OCI-LY7 (cell line): Measurements from ENCODE around the gene POTEI. TPM values are rescaled to one million over a fixed set of nuclear protein-coding genes. Genes with fewer than 3 reads are reported as not detected.
"Not testable (repeated sequence)": the region's sequence is repeated elsewhere in the genome, so short reads cannot be mapped to it uniquely, and the experiment has no call there.

ENCODE experiments used
- BruUV-seq: library from RNA; stranded (reverse); fragments of 400-500 nt; replicated peaks from 2 replicates; lab custom pipeline; 2021; lab: Mats Ljungman, UMichigan
- CTCF ChIA-PET: fragments of 300-600 bp; sonication (Branson Sonifier 250); formaldehyde crosslinking; loops from one replicate; lab custom pipeline; 2022; ENCODE audit warnings: antibody characterized with exemption; ENCODE audit not compliant: unreplicated experiment; lab: Charles Lee
- POLR2A ChIA-PET: fragments of 300-600 bp; sonication (Branson Sonifier 250); formaldehyde crosslinking; loops from one replicate; lab custom pipeline; 2022; ENCODE audit warnings: antibody characterized with exemption; lab: Charles Lee
- DNase-seq: peaks from one replicate; pipeline ENCODE4 v3.0.0-alpha.2; 2015; ENCODE audit warnings: low spot score
- H2AFZ ChIP-seq: fragments of 200-600 bp; sonication (generic), shearing (Covaris generic); 2 replicates; pipeline ENCODE4 v1.6.1; 2014; ENCODE audit warnings: mild to moderate bottlenecking, antibody characterized with exemption, low read length, moderate library complexity
- H3K27ac ChIP-seq: fragments of 200-600 bp; sonication (generic); 2 replicates; pipeline ENCODE4 v1.5.1; 2014; ENCODE audit warnings: mixed run types, low read depth, mild to moderate bottlenecking, moderate library complexity, low read length, inconsistent platforms; ENCODE audit not compliant: poor library complexity, severe bottlenecking
- H3K36me3 ChIP-seq: fragments of 200-600 bp; sonication (generic); 2 replicates; pipeline ENCODE4 v1.6.1; 2014; ENCODE audit warnings: mild to moderate bottlenecking, antibody characterized with exemption, low read length, moderate library complexity, mixed read lengths; ENCODE audit not compliant: insufficient read depth
- H3K4me1 ChIP-seq: fragments of 200-600 bp; sonication (generic); 2 replicates; pipeline ENCODE4 v1.5.1; 2014; ENCODE audit warnings: mild to moderate bottlenecking, low read length; ENCODE audit not compliant: insufficient read depth, poor library complexity, severe bottlenecking
- H3K4me2 ChIP-seq: fragments of 200-600 bp; sonication (generic); 2 replicates; pipeline ENCODE4 v1.6.1; 2014; ENCODE audit warnings: mild to moderate bottlenecking, low read length
- H3K4me3 ChIP-seq: fragments of 200-600 bp; sonication (generic); 2 replicates; pipeline ENCODE4 v1.5.1; 2014; ENCODE audit warnings: mild to moderate bottlenecking, low read depth, low read length; ENCODE audit not compliant: poor library complexity, severe bottlenecking
- H3K79me2 ChIP-seq: fragments of 200-600 bp; sonication (generic); 2 replicates; pipeline ENCODE4 v1.6.1; 2016; ENCODE audit warnings: low read depth, mild to moderate bottlenecking, low read length, moderate library complexity, mixed read lengths; ENCODE audit not compliant: insufficient read depth
- H3K9me2 ChIP-seq: fragments of 200-600 bp; sonication (generic); 2 replicates; pipeline ENCODE4 v1.6.1; 2016; ENCODE audit warnings: mild to moderate bottlenecking, low read length, mixed read lengths; ENCODE audit not compliant: insufficient read depth
- H3K9me3 ChIP-seq: fragments of 200-600 bp; sonication (generic); 2 replicates; pipeline ENCODE4 v1.6.1; 2014; ENCODE audit warnings: mild to moderate bottlenecking, mixed run types, low read length, mixed read lengths
- H4K20me1 ChIP-seq: fragments of 200-600 bp; sonication (generic); 2 replicates; pipeline ENCODE4 v1.6.1; 2014; ENCODE audit warnings: mild to moderate bottlenecking, antibody characterized with exemption, low read length, moderate library complexity, mixed read lengths; ENCODE audit not compliant: insufficient read depth
- intact Hi-C: fragments of 100-400 bp; cut with micrococcal nuclease; formaldehyde crosslinking; loops from one replicate; pipeline ENCODE4 v1.10.0; 2022; ENCODE audit not compliant: unreplicated experiment
- small RNA-seq: library from RNA; depleted of rRNA; stranded (forward); fragments of <200 nt; gene quantifications from one replicate; pipeline ENCODE3, GENCODE V24; 2014
- total RNA-seq, 2 experiments: library from RNA; depleted of rRNA in 1 of 2; stranded (reverse); fragments of >200 nt in 1 of 2; shearing (Covaris generic) in 1 of 2; gene quantifications; 2 replicates each; pipeline ENCODE4 v1.2.3, GENCODE V29; 2014 to 2022
- TF ChIP-seq, protein P1 (sequence below): fragments of 200-600 bp; sonication (generic); conservative IDR thresholded peaks from 2 replicates; pipeline ENCODE4 v1.5.1; 2014; ENCODE audit warnings: mild to moderate bottlenecking, antibody characterized with exemption, low read length, moderate library complexity, mixed read lengths

POTEI gene
- total RNA-seq, 2 experiments from 2014 or later: 0.06 to 0.44 TPM

DNA sequence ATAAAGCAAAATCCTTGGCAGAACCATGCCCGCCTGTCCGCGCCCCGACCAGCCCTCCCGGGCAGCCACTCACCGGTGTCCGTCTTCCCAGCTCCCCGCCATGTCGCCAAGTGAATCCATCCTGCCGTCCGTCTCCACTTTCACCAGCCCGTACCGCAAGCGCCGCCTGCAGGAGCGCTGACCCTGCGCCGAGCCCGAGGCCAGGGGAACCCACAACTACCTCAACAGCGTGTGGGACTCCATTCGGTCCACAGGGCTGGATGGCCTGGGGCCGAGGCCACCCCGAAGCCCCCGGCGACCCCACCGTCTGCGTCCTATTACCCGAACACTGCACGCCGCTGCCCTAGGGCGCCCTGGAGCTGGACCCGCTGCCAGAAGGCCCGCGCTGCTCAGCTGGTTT, 81.5 kb downstream of the POTEI start:
- H3K4me2 ChIP-seq: peak overlapping the region; percentile 59
- DNase-seq: peak; percentile 57
- intact Hi-C loops: loop anchor here (10.0 kb wide), 1 partner anchor 53 kb away; no protein-coding TSS in a partner anchor
- ChIA-PET CTCF (interaction anchor here (0.6 kb wide), 1 partner anchor 51 kb away, joined by 3 read pairs; no protein-coding TSS in a partner anchor), POLR2A (interaction anchor here (0.6 kb wide), 1 partner anchor 36 kb away, joined by 3 read pairs; no protein-coding TSS in a partner anchor)
- TF ChIP-seq, protein P1, sequence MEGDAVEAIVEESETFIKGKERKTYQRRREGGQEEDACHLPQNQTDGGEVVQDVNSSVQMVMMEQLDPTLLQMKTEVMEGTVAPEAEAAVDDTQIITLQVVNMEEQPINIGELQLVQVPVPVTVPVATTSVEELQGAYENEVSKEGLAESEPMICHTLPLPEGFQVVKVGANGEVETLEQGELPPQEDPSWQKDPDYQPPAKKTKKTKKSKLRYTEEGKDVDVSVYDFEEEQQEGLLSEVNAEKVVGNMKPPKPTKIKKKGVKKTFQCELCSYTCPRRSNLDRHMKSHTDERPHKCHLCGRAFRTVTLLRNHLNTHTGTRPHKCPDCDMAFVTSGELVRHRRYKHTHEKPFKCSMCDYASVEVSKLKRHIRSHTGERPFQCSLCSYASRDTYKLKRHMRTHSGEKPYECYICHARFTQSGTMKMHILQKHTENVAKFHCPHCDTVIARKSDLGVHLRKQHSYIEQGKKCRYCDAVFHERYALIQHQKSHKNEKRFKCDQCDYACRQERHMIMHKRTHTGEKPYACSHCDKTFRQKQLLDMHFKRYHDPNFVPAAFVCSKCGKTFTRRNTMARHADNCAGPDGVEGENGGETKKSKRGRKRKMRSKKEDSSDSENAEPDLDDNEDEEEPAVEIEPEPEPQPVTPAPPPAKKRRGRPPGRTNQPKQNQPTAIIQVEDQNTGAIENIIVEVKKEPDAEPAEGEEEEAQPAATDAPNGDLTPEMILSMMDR: 0 out of 2 replicates have a peak, but pooled peaks have one; percentile 18
- not testable (repeated sequence) for H4K20me1 ChIP-seq, H3K4me1 ChIP-seq, H3K9me2 ChIP-seq, BruUV-seq, H3K36me3 ChIP-seq, H3K9me3 ChIP-seq, H3K79me2 ChIP-seq, H3K27ac ChIP-seq
- peak overlapping the region; percentile 61 for H3K4me3 ChIP-seq
- H2AFZ ChIP-seq: peak overlapping the region; percentile 19; the same call in 1 of the 2 replicates

DNA sequence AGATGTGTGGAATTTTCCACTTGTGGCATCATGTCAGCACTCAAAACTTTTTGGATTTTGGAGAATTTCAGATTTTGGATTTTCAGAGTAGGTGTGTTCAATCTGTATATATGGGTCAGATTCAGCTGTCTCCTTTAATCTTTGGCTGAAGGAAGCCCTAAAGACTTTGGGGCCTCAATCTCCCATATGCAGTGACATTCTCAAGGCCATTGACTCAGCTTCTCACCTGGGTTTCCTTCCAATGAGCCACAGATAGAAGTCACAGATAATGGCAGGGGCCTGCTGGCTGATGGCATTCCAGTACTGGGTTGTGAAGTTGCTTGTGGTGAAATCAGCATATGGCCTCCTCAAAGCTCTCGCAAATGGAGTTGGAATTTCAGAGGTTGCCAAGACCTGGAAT, 90.3 kb downstream of the POTEI start:
- H3K9me2 ChIP-seq, DNase-seq, H3K9me3 ChIP-seq, intact Hi-C loops, H2AFZ ChIP-seq, POLR2A ChIA-PET, H3K4me3 ChIP-seq, H3K4me2 ChIP-seq, CTCF ChIA-PET, H4K20me1 ChIP-seq, BruUV-seq, H3K27ac ChIP-seq, H3K4me1 ChIP-seq, H3K36me3 ChIP-seq, H3K79me2 ChIP-seq: not testable (repeated sequence)

DNA sequence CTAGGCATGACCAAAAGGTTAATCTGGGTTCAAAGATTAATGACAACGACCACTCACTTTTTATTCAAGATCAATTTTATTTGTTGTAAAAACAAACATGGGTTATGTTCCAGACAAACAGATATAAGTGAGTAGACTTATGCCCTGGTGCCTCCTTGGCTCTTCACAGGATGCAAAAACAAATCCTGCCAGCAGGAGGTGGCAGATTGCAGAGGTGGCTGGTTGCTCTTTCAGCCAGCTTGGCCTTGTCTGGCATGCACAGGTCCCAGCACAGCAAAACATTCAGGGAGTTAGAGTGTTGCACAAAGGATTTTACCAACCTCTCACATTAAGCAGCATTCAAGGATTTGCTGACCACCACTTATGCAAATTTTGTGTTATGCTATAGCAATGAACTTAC, 92.4 kb downstream of the POTEI start:
- H2AFZ ChIP-seq, H3K4me3 ChIP-seq, H4K20me1 ChIP-seq, BruUV-seq, intact Hi-C loops, H3K9me3 ChIP-seq, H3K4me1 ChIP-seq, H3K9me2 ChIP-seq, H3K4me2 ChIP-seq, H3K79me2 ChIP-seq, H3K27ac ChIP-seq, CTCF ChIA-PET, DNase-seq, H3K36me3 ChIP-seq, POLR2A ChIA-PET: not testable (repeated sequence)

Small RNAs within 50 kb of the gene (small RNA-seq; reads per million reads assigned to genes)
- not detected for gene RF00017
- not detected for gene RNU6-473P

Other genes with a start within 250 kb of the POTEI start
- gene IMP4, start 166.4 kb downstream of the POTEI start, total RNA-seq (2014; rRNA removed; shearing (Covaris generic)): 265 and 266 TPM in 2 replicates
- 314 and 327 TPM in 2 replicates for gene IMP4, start 166.4 kb downstream of the POTEI start, total RNA-seq (2022)
- 96.6 and 107 TPM in 2 replicates for gene PTPN18, start 153.3 kb downstream of the POTEI start, total RNA-seq (2014; rRNA removed; shearing (Covaris generic))
- gene PTPN18, start 153.3 kb downstream of the POTEI start, total RNA-seq (2022): 309 and 363 TPM in 2 replicates
- not detected in 2 replicates for gene CFC1B, start 11.9 kb upstream of the POTEI start, total RNA-seq (2014; rRNA removed; shearing (Covaris generic))
- gene CFC1B, start 11.9 kb upstream of the POTEI start, total RNA-seq (2022): not detected in 2 replicates
- gene CFC1, start 90.2 kb upstream of the POTEI start, total RNA-seq (2014; rRNA removed; shearing (Covaris generic)): not detected in 2 replicates
- not detected in 2 replicates for gene CFC1, start 90.2 kb upstream of the POTEI start, total RNA-seq (2022)
- gene POTEJ, start 102.1 kb upstream of the POTEI start, total RNA-seq (2014; rRNA removed; shearing (Covaris generic)): not detected in 2 replicates
- gene POTEJ, start 102.1 kb upstream of the POTEI start, total RNA-seq (2022): 0.10 TPM in 1 of 2 replicates, not detected in the other
- gene GPR148, start 219.7 kb upstream of the POTEI start, total RNA-seq (2014; rRNA removed; shearing (Covaris generic)): not detected in 2 replicates
- not detected in 2 replicates for gene GPR148, start 219.7 kb upstream of the POTEI start, total RNA-seq (2022)
- not detected in 2 replicates for gene AMER3, start 246.2 kb upstream of the POTEI start, total RNA-seq (2014; rRNA removed; shearing (Covaris generic))
- not detected in 2 replicates for gene AMER3, start 246.2 kb upstream of the POTEI start, total RNA-seq (2022)